HG03565 (cell line): ENCODE measurements around the gene BICDL2.
"Not testable (repeated sequence)": the region's sequence is repeated elsewhere in the genome, so short reads cannot be mapped to it uniquely, and the experiment has no call there.

Experiments used
- ATAC-seq: cut with Tn5 transposase; IDR thresholded peaks from one replicate; pipeline ENCODE4 v1.9.1; 2021; ENCODE audit warnings: mild to moderate bottlenecking, moderate library complexity; ENCODE audit not compliant: unreplicated experiment

Gene BICDL2

GRCh38 chr16:3065742-3066439, 29.1 kb upstream of the BICDL2 start:
- ATAC-seq, result no peak

GRCh38 chr16:3065069-3065741, 28.5 kb upstream of the BICDL2 start, which contains the start of gene IL32:
Gene IL32 (plus strand): TSS chr16:3065640. CDS start chr16:3065812, 172 bp downstream.
- no peak for ATAC-seq

GRCh38 chr16:3063625-3064386, 27.1 kb upstream of the BICDL2 start:
- ATAC-seq, result no peak

GRCh38 chr16:3062553-3062952, 25.8 kb upstream of the BICDL2 start:
- ATAC-seq, result no peak

- ATAC-seq, result no peak
Observed at GRCh38 chr16:3060339-3061127, 23.8 kb upstream of the BICDL2 start.

GRCh38 chr16:3059723-3060242, 23.0 kb upstream of the BICDL2 start:
- ATAC-seq, result no peak

- peak; percentile 86 for ATAC-seq
Observed at GRCh38 chr16:3059041-3059722, 22.4 kb upstream of the BICDL2 start.

- ATAC-seq, result no peak
Observed at GRCh38 chr16:3058139-3059030, 21.6 kb upstream of the BICDL2 start.

GRCh38 chr16:3057181-3058138, 20.7 kb upstream of the BICDL2 start:
- ATAC-seq, result no peak

- no peak for ATAC-seq
Observed at GRCh38 chr16:3056336-3057180, 19.8 kb upstream of the BICDL2 start.

- ATAC-seq, result not testable (repeated sequence)
Observed at GRCh38 chr16:3055734-3056115, 19.0 kb upstream of the BICDL2 start.

- no peak for ATAC-seq
Observed at GRCh38 chr16:3054965-3055733, 18.4 kb upstream of the BICDL2 start.

- not testable (repeated sequence) for ATAC-seq
Observed at GRCh38 chr16:3053330-3053710, 16.6 kb upstream of the BICDL2 start.

- ATAC-seq, result not testable (repeated sequence)
Observed at GRCh38 chr16:3052571-3053329, 16.0 kb upstream of the BICDL2 start.

GRCh38 chr16:3051494-3051893, 14.8 kb upstream of the BICDL2 start:
- no peak for ATAC-seq

GRCh38 chr16:3051009-3051408, 14.3 kb upstream of the BICDL2 start:
- no peak for ATAC-seq
